ENCODE data around the gene LAMA1.
A peak's percentile ranks its signal among the peaks of the same experiment; 100 is the strongest.

Gene LAMA1

GRCh38 chr18:7070466-7070865 is 47.1 kb downstream of the LAMA1 start:
- CTCF ChIA-PET, result no interaction called here
- POLR2A ChIA-PET, result interaction anchor here (0.7 kb wide), 1 partner anchor 1984 kb away, joined by 4 read pairs; no protein-coding TSS in a partner anchor
- WGBS (ENCODE audit: insufficient coverage), result no CpG with 5 or more reads among the region's 2 CpGs
- Histone ChIP-seq H3K36me3 (ENCODE audit: control insufficient read depth in 4 of 4, insufficient read depth in 4 of 4, low read length in 3 of 4) (no peaks in the 10 kb centered on the region), H3K4me1 (ENCODE audit: control extremely low read depth in 1 of 4, control insufficient read depth in 4 of 4, insufficient read depth in 4 of 4, low read length in 3 of 4) (no peaks in the 10 kb centered on the region), H3K27ac (ENCODE audit: insufficient read depth in 1 of 2, low read depth in 1 of 2, low read length in 2 of 2, poor library complexity in 1 of 2, severe bottlenecking in 2 of 2) (no peak overlapping the region), H3K9me3 (ENCODE audit: control extremely low read depth in 1 of 5, control insufficient read depth in 4 of 5, insufficient read depth in 2 of 5, low read depth in 1 of 5, low read length in 4 of 5) (no peaks in the 10 kb centered on the region), H3K27me3 (replicated peaks in 2 of 5; ENCODE audit: control insufficient read depth in 4 of 5, insufficient read depth in 5 of 5, low read length in 4 of 5) (no peaks in the 10 kb centered on the region), H3K4me3 (ENCODE audit: control insufficient read depth in 1 of 7, extremely low read depth in 1 of 7, insufficient read depth in 4 of 7, low read depth in 2 of 7, low read length in 6 of 7) (no peak overlapping the region)
- peak in 2 of 3 donors; percentile 4 to 5 for DNase-seq

GRCh38 chr18:7068871-7069590 is 48.6 kb downstream of the LAMA1 start:
- Histone ChIP-seq H3K27ac (ENCODE audit: insufficient read depth in 1 of 2, low read depth in 1 of 2, low read length in 2 of 2, poor library complexity in 1 of 2, severe bottlenecking in 2 of 2) (no peak overlapping the region), H3K4me1 (ENCODE audit: control extremely low read depth in 1 of 4, control insufficient read depth in 4 of 4, insufficient read depth in 4 of 4, low read length in 3 of 4) (no peaks in the 10 kb centered on the region), H3K36me3 (ENCODE audit: control insufficient read depth in 4 of 4, insufficient read depth in 4 of 4, low read length in 3 of 4) (no peaks in the 10 kb centered on the region), H3K27me3 (replicated peaks in 2 of 5; ENCODE audit: control insufficient read depth in 4 of 5, insufficient read depth in 5 of 5, low read length in 4 of 5) (no peaks in the 10 kb centered on the region), H3K4me3 (ENCODE audit: control insufficient read depth in 1 of 7, extremely low read depth in 1 of 7, insufficient read depth in 4 of 7, low read depth in 2 of 7, low read length in 6 of 7) (no peak overlapping the region), H3K9me3 (ENCODE audit: control extremely low read depth in 1 of 5, control insufficient read depth in 4 of 5, insufficient read depth in 2 of 5, low read depth in 1 of 5, low read length in 4 of 5) (no peaks in the 10 kb centered on the region)
- no peak for DNase-seq
- ChIA-PET POLR2A (no interaction called here), CTCF (interaction anchor here (1.0 kb wide), 1 partner anchor 10 kb away, joined by 4 read pairs; no protein-coding TSS in a partner anchor)
- 94% methylated on average over 8 of the region's 9 CpGs for WGBS (ENCODE audit: insufficient coverage)

GRCh38 chr18:7066965-7067555 is 50.5 kb downstream of the LAMA1 start:
- Histone ChIP-seq H3K36me3 (ENCODE audit: control insufficient read depth in 4 of 4, insufficient read depth in 4 of 4, low read length in 3 of 4) (no peaks in the 10 kb centered on the region), H3K9me3 (ENCODE audit: control extremely low read depth in 1 of 5, control insufficient read depth in 4 of 5, insufficient read depth in 2 of 5, low read depth in 1 of 5, low read length in 4 of 5) (no peaks in the 10 kb centered on the region), H3K27me3 (replicated peaks in 2 of 5; ENCODE audit: control insufficient read depth in 4 of 5, insufficient read depth in 5 of 5, low read length in 4 of 5) (peaks cover 0 to 3% (median 0%) of the 10 kb centered on the region in 5 experiments), H3K4me1 (ENCODE audit: control extremely low read depth in 1 of 4, control insufficient read depth in 4 of 4, insufficient read depth in 4 of 4, low read length in 3 of 4) (no peaks in the 10 kb centered on the region), H3K4me3 (ENCODE audit: control insufficient read depth in 1 of 7, extremely low read depth in 1 of 7, insufficient read depth in 4 of 7, low read depth in 2 of 7, low read length in 6 of 7) (no peak overlapping the region), H3K27ac (ENCODE audit: insufficient read depth in 1 of 2, low read depth in 1 of 2, low read length in 2 of 2, poor library complexity in 1 of 2, severe bottlenecking in 2 of 2) (no peak overlapping the region)
- WGBS (ENCODE audit: insufficient coverage), result 86% methylated on average over 1 of the region's 4 CpGs
- ChIA-PET POLR2A (no interaction called here), CTCF (no interaction called here)
- no peak for DNase-seq

- POLR2A ChIA-PET, result no interaction called here
- no peaks in the 10 kb centered on the region for H3K4me1 ChIP-seq (ENCODE audit: control extremely low read depth in 1 of 4, control insufficient read depth in 4 of 4, insufficient read depth in 4 of 4, low read length in 3 of 4)
- DNase-seq, result no peak
- H3K9me3 ChIP-seq (ENCODE audit: control extremely low read depth in 1 of 5, control insufficient read depth in 4 of 5, insufficient read depth in 2 of 5, low read depth in 1 of 5, low read length in 4 of 5), result no peaks in the 10 kb centered on the region
- H3K36me3 ChIP-seq (ENCODE audit: control insufficient read depth in 4 of 4, insufficient read depth in 4 of 4, low read length in 3 of 4), result no peaks in the 10 kb centered on the region
- 96% methylated on average over 5 of the region's 5 CpGs for WGBS (ENCODE audit: insufficient coverage)
- H3K4me3 ChIP-seq (ENCODE audit: control insufficient read depth in 1 of 7, extremely low read depth in 1 of 7, insufficient read depth in 4 of 7, low read depth in 2 of 7, low read length in 6 of 7), result no peak overlapping the region
- peaks cover 0 to 3% (median 0%) of the 10 kb centered on the region in 5 experiments for H3K27me3 ChIP-seq (replicated peaks in 2 of 5; ENCODE audit: control insufficient read depth in 4 of 5, insufficient read depth in 5 of 5, low read length in 4 of 5)
- CTCF ChIA-PET, result no interaction called here
- H3K27ac ChIP-seq (ENCODE audit: insufficient read depth in 1 of 2, low read depth in 1 of 2, low read length in 2 of 2, poor library complexity in 1 of 2, severe bottlenecking in 2 of 2), result no peak overlapping the region
Measured at GRCh38 chr18:7065736-7066135, 51.9 kb downstream of the LAMA1 start.

GRCh38 chr18:7064346-7064745 is 53.3 kb downstream of the LAMA1 start:
- H3K36me3 ChIP-seq (ENCODE audit: control insufficient read depth in 4 of 4, insufficient read depth in 4 of 4, low read length in 3 of 4), result no peaks in the 10 kb centered on the region
- peaks cover 0 to 3% (median 0%) of the 10 kb centered on the region in 5 experiments for H3K27me3 ChIP-seq (replicated peaks in 2 of 5; ENCODE audit: control insufficient read depth in 4 of 5, insufficient read depth in 5 of 5, low read length in 4 of 5)
- no peak overlapping the region for H3K27ac ChIP-seq (ENCODE audit: insufficient read depth in 1 of 2, low read depth in 1 of 2, low read length in 2 of 2, poor library complexity in 1 of 2, severe bottlenecking in 2 of 2)
- 100% methylated on average over 2 of the region's 3 CpGs for WGBS (ENCODE audit: insufficient coverage)
- POLR2A ChIA-PET, result no interaction called here
- H3K4me3 ChIP-seq (ENCODE audit: control insufficient read depth in 1 of 7, extremely low read depth in 1 of 7, insufficient read depth in 4 of 7, low read depth in 2 of 7, low read length in 6 of 7), result no peak overlapping the region
- H3K4me1 ChIP-seq (ENCODE audit: control extremely low read depth in 1 of 4, control insufficient read depth in 4 of 4, insufficient read depth in 4 of 4, low read length in 3 of 4), result no peaks in the 10 kb centered on the region
- H3K9me3 ChIP-seq (ENCODE audit: control extremely low read depth in 1 of 5, control insufficient read depth in 4 of 5, insufficient read depth in 2 of 5, low read depth in 1 of 5, low read length in 4 of 5), result no peaks in the 10 kb centered on the region
- DNase-seq, result no peak
- CTCF ChIA-PET, result no interaction called here

- H3K4me3 ChIP-seq (ENCODE audit: control insufficient read depth in 1 of 7, extremely low read depth in 1 of 7, insufficient read depth in 4 of 7, low read depth in 2 of 7, low read length in 6 of 7), result no peak overlapping the region
- ChIA-PET CTCF (interaction anchor here (0.5 to 1.2 kb wide), 2 partner anchors 22 to 432 kb away, joined by 3 to 4 read pairs; no protein-coding TSS in a partner anchor), POLR2A (no interaction called here)
- no peaks in the 10 kb centered on the region for H3K9me3 ChIP-seq (ENCODE audit: control extremely low read depth in 1 of 5, control insufficient read depth in 4 of 5, insufficient read depth in 2 of 5, low read depth in 1 of 5, low read length in 4 of 5)
- no peak overlapping the region for H3K27ac ChIP-seq (ENCODE audit: insufficient read depth in 1 of 2, low read depth in 1 of 2, low read length in 2 of 2, poor library complexity in 1 of 2, severe bottlenecking in 2 of 2)
- H3K36me3 ChIP-seq (ENCODE audit: control insufficient read depth in 4 of 4, insufficient read depth in 4 of 4, low read length in 3 of 4), result no peaks in the 10 kb centered on the region
- H3K27me3 ChIP-seq (replicated peaks in 2 of 5; ENCODE audit: control insufficient read depth in 4 of 5, insufficient read depth in 5 of 5, low read length in 4 of 5), result peaks cover 0 to 3% (median 0%) of the 10 kb centered on the region in 5 experiments
- no peaks in the 10 kb centered on the region for H3K4me1 ChIP-seq (ENCODE audit: control extremely low read depth in 1 of 4, control insufficient read depth in 4 of 4, insufficient read depth in 4 of 4, low read length in 3 of 4)
- 100% methylated on average over 3 of the region's 5 CpGs for WGBS (ENCODE audit: insufficient coverage)
- no peak for DNase-seq
Measured at GRCh38 chr18:7062811-7063210, 54.8 kb downstream of the LAMA1 start.

GRCh38 chr18:7062236-7062635 is 55.4 kb downstream of the LAMA1 start:
- H3K27me3 ChIP-seq (replicated peaks in 2 of 5; ENCODE audit: control insufficient read depth in 4 of 5, insufficient read depth in 5 of 5, low read length in 4 of 5), result peaks cover 0 to 3% (median 0%) of the 10 kb centered on the region in 5 experiments
- H3K4me3 ChIP-seq (ENCODE audit: control insufficient read depth in 1 of 7, extremely low read depth in 1 of 7, insufficient read depth in 4 of 7, low read depth in 2 of 7, low read length in 6 of 7), result no peak overlapping the region
- POLR2A ChIA-PET, result no interaction called here
- H3K27ac ChIP-seq (ENCODE audit: insufficient read depth in 1 of 2, low read depth in 1 of 2, low read length in 2 of 2, poor library complexity in 1 of 2, severe bottlenecking in 2 of 2), result no peak overlapping the region
- H3K36me3 ChIP-seq (ENCODE audit: control insufficient read depth in 4 of 4, insufficient read depth in 4 of 4, low read length in 3 of 4), result no peaks in the 10 kb centered on the region
- no peak for DNase-seq
- CTCF ChIA-PET, result interaction anchor here (0.5 to 1.2 kb wide), 2 partner anchors 21 to 432 kb away, joined by 3 to 4 read pairs; no protein-coding TSS in a partner anchor
- 84% methylated on average over 9 of the region's 9 CpGs for WGBS (ENCODE audit: insufficient coverage)
- no peaks in the 10 kb centered on the region for H3K9me3 ChIP-seq (ENCODE audit: control extremely low read depth in 1 of 5, control insufficient read depth in 4 of 5, insufficient read depth in 2 of 5, low read depth in 1 of 5, low read length in 4 of 5)
- no peaks in the 10 kb centered on the region for H3K4me1 ChIP-seq (ENCODE audit: control extremely low read depth in 1 of 4, control insufficient read depth in 4 of 4, insufficient read depth in 4 of 4, low read length in 3 of 4)

All from common myeloid progenitor, CD34-positive (primary cell).